GM12865 (cell line): Measurements from ENCODE around the gene ARHGEF39.

ENCODE experiments used
- DNase-seq: peaks from one replicate; pipeline ENCODE4 v3.0.0; 2010; ENCODE audit warnings: low read depth
- H3K4me3 ChIP-seq: 2 replicates; pipeline ENCODE4 v1.5.1; 2011; ENCODE audit warnings: mild to moderate bottlenecking, low read depth, low read length, control low read depth
- TF ChIP-seq, protein P1 (sequence below): IDR thresholded peaks from 2 replicates; pipeline ENCODE4 v1.5.1; 2011; ENCODE audit warnings: low read length, control low read depth, low read depth, inconsistent platforms; ENCODE audit not compliant: insufficient read depth; ENCODE audit errors: missing control alignments

Gene ARHGEF39

DNA sequence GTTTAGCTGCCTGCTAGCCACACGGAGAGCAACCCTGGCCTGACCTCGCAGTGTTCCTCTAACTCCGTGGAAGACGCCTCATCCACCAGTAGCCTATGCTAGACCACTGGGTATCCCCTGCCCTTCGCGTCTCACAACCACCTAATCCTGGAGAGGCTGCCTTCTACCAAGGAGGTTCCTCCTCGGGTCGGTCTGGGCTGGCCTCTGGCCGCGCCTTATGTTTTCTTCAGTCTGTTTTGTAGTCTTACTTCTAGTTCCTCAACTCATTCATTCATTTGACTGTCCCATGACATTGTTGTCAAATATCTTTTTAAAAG, 26.3 kb upstream of the ARHGEF39 start:
- TF ChIP-seq, protein P1, sequence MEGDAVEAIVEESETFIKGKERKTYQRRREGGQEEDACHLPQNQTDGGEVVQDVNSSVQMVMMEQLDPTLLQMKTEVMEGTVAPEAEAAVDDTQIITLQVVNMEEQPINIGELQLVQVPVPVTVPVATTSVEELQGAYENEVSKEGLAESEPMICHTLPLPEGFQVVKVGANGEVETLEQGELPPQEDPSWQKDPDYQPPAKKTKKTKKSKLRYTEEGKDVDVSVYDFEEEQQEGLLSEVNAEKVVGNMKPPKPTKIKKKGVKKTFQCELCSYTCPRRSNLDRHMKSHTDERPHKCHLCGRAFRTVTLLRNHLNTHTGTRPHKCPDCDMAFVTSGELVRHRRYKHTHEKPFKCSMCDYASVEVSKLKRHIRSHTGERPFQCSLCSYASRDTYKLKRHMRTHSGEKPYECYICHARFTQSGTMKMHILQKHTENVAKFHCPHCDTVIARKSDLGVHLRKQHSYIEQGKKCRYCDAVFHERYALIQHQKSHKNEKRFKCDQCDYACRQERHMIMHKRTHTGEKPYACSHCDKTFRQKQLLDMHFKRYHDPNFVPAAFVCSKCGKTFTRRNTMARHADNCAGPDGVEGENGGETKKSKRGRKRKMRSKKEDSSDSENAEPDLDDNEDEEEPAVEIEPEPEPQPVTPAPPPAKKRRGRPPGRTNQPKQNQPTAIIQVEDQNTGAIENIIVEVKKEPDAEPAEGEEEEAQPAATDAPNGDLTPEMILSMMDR = no peak
- no peak for DNase-seq
- peak overlapping the region; percentile 59 for H3K4me3 ChIP-seq

DNA sequence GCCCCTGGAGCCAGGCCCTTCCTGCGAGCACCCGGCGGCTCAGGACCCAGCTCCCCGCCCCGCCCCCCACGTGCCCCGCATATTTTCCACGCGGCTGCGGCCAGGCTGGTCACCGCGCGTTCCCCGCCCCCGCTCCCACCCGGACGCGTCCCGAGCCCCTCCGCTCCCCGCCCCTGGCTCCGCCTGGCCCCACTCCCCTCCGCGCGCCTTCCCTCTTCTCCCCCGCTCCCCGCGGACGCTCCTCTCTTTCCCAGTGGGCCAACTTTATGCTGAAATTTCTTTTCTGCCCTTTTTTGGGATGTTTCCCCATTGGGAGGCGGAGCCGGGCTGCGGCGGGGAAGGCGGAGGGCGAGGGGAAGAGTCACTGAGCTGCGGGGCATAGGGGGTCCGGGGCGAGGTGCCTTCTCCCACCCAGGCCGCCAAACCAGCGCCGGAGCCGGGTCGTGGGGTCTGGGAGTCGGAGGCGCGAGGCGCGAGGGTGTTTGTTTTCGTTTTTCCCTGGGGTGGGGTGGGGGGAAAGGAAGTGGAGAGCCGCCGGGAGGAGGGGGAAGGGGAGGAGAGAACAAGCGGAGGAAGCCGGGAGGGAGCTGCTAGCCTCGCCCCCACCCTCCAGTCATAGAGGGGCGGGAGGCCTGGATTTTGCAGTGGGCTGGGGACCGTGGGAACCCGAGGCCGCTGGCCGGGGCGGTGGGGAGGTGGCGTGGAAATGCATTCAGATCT, 25.8 kb upstream of the ARHGEF39 start:
- TF ChIP-seq, protein P1 = no peak
- H3K4me3 ChIP-seq = peak overlapping the region; percentile 59
- peak; percentile 13 for DNase-seq

DNA sequence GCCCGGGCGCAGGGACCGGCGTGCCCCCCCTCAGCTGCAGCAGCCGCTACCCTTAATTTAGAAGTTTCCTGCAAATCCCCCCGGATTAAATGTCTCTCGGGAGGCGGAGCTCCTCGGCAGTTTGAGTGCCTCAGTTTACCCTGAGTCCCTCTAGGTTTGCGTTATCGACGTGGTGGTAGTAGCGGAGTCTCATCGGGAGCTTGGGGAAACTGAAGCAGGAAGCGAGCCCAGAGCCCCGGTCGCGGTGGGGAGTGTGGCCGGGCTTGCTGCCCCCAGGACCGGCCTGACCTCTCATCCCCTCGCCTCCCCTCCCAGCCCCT, 25.3 kb upstream of the ARHGEF39 start:
- DNase-seq = peak; percentile 26
- peak overlapping the region; percentile 59 for H3K4me3 ChIP-seq
- TF ChIP-seq, protein P1 = no peak

DNA sequence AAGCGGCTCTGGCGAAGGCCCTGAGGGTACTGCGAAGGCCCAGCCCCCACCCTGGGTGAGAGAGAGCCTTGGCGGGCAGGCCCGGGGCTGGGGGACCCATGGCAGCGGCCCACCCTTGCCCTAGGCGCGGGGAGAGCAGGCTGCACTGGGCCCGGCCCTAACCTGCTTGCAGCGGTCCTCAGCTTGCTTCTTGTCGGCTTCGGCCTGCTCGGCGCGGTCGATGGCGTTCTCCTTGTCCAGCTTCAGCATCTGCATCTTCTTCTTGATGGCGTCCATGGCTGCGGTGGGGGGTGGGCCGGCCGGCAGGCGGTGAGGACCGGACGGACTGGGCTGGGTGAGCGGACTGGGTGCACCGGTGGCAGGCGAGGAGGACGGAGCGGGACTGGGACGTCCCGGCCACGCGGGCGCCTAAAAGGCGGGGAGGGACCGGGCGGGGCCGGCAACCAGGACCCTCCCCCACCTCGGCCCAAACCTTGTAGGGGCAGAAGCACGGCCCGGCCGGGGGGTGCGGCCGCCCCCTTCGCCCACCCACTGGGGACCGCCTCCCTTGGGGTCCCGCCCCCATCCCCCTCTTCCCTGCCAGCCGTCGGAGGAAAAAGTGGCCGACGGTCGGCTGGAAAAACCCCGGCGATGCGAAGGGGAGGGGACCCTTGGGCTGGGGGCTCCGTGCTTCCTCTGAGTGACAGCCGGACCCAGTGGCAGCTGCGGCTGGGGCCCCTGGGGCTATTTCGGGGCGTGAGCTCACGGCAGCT, 24.7 kb upstream of the ARHGEF39 start, which contains the start of gene TPM2:
Gene TPM2, minus strand, starts transcription at position 384 of the 752 bp plus-strand sequence. Its CDS starts 108 bp downstream, at position 276.
- TF ChIP-seq, protein P1 = no peak
- no peak for DNase-seq
- peak within 1 kb of the TSS; percentile 59 for H3K4me3 ChIP-seq

DNA sequence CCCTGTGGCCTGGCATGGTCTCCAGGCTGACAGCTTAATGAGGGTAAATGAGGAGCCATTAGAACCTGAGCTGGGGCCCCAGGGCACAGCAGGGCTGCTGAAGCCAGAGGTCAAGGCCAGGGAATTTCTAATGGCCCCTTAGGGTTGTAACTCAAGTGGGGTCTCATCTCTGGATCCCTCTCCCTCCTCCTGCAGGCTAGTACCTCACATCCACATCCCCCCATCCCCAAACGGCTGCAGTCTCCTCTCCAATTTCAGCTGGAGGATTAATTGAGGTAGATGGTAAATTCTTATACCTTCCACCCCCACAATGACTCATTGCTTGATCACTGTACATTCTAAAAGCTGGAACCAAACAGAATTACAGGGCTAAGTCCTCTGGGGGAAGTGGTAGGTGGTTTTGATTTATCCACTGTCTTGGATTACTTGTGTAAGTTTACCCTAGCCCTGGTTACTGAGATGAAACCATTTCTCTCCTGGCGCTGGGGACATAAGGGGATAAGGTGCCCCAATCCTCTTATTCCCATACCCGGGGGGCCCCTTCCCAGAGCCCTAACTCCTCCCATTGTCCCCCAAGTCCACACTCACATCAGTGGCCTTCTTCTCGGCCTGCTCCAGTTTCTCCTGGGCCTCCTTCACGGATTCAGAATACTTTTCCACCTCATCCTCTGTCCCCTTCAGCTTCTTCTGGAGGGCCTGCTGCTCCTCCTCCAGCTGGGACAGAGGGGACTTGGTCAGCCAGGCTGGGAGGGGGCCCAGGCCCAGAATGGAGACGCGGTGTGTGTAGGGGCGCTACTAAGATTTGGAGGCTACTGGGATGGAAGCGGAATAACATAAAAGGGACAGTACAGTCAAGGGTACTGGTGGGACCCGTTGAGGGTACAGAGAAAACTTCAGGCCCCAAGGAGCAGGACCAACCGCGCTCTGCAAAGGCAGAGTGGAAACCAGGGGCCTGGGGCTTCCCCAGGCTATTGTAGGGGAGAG, 23.9 kb upstream of the ARHGEF39 start:
- TF ChIP-seq, protein P1 = no peak
- DNase-seq = no peak
- H3K4me3 ChIP-seq = no peak overlapping the region

DNA sequence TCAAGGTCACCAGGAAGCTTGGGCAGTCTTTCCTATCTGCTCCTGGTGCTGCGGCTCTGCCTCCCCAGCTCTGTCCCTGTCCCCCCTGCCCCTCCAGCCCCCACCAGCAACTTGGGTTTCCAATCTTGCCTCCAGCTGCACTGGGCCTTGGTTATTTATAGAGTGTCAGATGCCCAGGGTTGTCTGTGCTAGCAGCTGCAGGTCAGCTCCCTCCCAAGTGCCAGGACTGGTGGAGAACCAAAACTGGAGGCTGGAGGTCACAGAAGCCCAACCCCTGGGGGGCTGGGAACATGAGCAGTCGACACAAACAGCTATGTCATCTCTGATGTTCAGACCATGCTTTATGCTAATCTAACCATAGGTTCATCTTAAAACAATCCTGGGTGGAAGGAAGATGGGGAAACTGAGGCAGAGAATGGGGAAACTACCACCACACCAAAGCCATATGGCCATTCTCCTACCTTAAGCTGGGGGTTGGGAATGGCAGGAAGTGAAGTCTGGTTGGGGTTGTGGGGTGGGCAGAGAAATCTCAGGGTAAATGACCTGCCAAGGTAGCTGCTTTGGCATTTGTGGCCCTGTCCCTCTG, 23.1 kb upstream of the ARHGEF39 start:
- TF ChIP-seq, protein P1 = no peak
- H3K4me3 ChIP-seq = no peak overlapping the region
- no peak for DNase-seq
